Thyroid gland (tissue), 4 donors: ENCODE measurements around the gene HRK.
"Not testable (repeated sequence)": the region's sequence is repeated elsewhere in the genome, so short reads cannot be mapped to it uniquely, and the experiment has no call there.

Source experiments
- POLR2A ChIP-seq, 2 donors: fragments of 450-650 bp; IDR thresholded peaks; one replicate each; pipeline ENCODE4 v1.6.1; 2017; ENCODE audit warnings: antibody characterized with exemption in 2 of 2, mild to moderate bottlenecking in 2 of 2, moderate library complexity in 1 of 2
- TF ChIP-seq, protein P1 (sequence below), 6 experiments: fragments of 200-600 bp in 3 of 6; fragments of 450-650 bp in 3 of 6; sonication (generic) in 3 of 6; IDR thresholded peaks; one replicate each; pipeline ENCODE4 v1.5.1; 2016 to 2019; ENCODE audit warnings: antibody characterized with exemption in 6 of 6, mild to moderate bottlenecking in 2 of 6, inconsistent platforms in 1 of 6, moderate library complexity in 1 of 6

DNA sequence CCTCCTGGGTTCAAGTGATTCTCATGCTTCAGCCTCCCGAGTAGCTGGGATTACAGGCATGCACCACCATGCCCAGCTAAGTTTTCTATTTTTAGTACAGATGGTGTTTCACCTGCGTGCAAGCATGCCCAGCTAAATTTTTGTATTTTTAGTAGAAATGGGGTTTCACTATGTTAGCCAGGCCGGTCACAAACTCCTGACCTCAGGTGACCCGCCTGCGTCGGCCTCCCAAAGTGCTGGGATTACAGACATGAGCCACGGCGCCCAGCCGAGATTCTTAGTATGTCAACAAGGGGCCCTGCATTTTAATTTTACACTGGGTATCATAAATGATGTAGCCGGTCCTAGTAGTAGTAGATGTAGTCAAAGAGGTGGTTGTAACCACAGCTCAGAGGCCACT, 66.5 kb downstream of the HRK start:
- TF ChIP-seq, protein P1, sequence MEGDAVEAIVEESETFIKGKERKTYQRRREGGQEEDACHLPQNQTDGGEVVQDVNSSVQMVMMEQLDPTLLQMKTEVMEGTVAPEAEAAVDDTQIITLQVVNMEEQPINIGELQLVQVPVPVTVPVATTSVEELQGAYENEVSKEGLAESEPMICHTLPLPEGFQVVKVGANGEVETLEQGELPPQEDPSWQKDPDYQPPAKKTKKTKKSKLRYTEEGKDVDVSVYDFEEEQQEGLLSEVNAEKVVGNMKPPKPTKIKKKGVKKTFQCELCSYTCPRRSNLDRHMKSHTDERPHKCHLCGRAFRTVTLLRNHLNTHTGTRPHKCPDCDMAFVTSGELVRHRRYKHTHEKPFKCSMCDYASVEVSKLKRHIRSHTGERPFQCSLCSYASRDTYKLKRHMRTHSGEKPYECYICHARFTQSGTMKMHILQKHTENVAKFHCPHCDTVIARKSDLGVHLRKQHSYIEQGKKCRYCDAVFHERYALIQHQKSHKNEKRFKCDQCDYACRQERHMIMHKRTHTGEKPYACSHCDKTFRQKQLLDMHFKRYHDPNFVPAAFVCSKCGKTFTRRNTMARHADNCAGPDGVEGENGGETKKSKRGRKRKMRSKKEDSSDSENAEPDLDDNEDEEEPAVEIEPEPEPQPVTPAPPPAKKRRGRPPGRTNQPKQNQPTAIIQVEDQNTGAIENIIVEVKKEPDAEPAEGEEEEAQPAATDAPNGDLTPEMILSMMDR (IDR thresholded peaks at IDR 0.05) = not testable (repeated sequence)
- not testable (repeated sequence) for TF ChIP-seq POLR2A (IDR thresholded peaks at IDR 0.05)
